Inferior parietal cortex (tissue), 1 donor: ENCODE data around the gene ELMO1.

ENCODE experiments used
- DNase-seq: peaks from one replicate; pipeline ENCODE4 v3.0.0-alpha.2; 2016; ENCODE audit errors: extremely low spot score

ELMO1 gene

GRCh38 chr7:37430640-37431039 is 18.0 kb downstream of the ELMO1 start:
- no peak for DNase-seq

GRCh38 chr7:37430171-37430570 is 18.5 kb downstream of the ELMO1 start:
- DNase-seq, result no peak

- DNase-seq, result no peak
Observed at GRCh38 chr7:37429435-37429791, 19.3 kb downstream of the ELMO1 start.

- DNase-seq, result no peak
Observed at GRCh38 chr7:37428681-37429434, 19.8 kb downstream of the ELMO1 start.

GRCh38 chr7:37427276-37427940 is 21.3 kb downstream of the ELMO1 start:
- no peak for DNase-seq

- no peak for DNase-seq
Observed at GRCh38 chr7:37425498-37425897, 23.2 kb downstream of the ELMO1 start.

GRCh38 chr7:37424995-37425394 is 23.7 kb downstream of the ELMO1 start:
- no peak for DNase-seq

GRCh38 chr7:37424521-37424920 is 24.1 kb downstream of the ELMO1 start:
- no peak for DNase-seq

DNA sequence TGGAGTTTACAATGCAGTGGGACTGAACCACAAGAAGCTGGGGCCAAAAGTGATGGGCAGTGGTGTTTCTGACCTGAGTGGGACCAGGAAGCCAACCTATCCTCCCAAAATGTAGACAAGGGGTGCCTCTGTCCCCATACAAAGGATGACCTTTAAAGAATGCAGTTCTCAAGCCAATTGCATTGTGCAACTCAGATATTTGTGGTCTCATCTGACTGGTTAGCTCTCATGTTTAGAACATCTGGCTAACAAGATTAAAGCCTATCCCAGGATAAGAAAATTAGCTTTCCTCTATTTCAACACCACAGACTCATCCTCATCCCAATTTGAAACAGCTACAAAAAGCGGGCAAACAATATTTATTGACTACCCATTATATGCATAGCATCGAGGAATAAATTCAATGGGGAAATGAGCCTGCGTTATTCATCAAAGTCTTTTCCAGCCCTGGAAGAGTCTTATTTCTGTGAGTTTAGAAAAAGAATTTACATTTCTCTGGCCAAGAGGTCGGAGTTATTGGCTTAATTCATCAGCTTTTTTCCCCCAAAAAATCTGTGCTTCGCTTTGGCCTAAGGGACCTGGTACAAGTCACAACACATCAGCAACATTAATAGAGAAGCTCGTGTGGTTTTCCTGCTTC is 26.7 kb downstream of the ELMO1 start:
- no peak for DNase-seq

DNA sequence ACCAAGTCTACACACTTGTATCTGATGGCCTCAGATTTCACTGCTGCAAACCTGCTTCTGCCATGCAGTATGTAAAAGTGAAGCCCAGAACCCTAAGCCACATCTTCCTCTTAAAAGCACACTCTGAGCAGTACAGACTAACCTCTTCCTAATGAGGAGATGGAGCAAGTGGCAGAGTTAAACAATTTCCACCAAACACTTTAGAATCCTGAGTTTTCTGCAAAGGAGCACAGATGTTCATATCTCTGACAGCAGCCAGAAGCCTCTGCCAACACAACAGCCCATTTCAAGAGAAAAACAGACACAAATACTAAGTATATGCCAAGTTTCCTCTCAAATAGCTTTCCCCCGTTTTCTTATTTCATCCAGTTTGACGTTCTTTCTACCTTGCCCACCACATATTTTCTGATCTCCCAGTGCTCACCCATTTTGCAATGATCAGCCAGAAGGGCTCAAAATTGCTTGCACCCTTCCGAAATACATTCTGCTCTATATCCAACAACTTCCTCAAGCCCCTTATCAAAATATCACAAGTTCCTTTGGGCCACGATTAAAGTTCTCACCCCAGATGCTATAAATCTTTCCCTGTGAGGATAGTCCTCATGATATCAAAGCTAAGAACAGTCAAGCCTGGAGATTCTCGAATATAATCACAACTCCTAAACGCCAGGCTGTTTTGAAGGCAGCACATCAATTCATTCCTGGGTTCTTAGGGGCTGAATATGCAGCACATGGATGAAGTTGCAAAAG is 27.5 kb downstream of the ELMO1 start:
- no peak for DNase-seq

- no peak for DNase-seq
Observed at GRCh38 chr7:37419496-37419895, 29.2 kb downstream of the ELMO1 start.

DNA sequence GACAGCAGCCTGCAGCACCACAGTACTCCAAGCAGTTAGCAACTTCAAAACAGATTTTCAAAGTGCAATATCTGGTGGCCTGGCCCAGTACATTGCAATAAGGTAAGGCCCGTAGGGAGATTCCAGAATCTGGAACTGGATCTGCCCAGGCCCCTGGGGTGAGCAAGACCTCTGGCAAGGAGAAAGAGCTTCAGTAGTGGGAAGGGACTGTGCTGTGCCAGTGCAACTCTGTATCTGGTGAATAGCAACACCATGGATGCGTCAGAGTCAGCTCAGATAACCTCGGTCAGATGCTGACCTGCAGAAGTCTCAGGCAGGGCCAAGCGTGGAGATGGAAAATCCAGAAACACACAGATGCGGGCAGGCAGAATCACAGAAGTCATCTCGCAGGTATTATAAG is 30.3 kb downstream of the ELMO1 start:
- DNase-seq, result no peak

DNA sequence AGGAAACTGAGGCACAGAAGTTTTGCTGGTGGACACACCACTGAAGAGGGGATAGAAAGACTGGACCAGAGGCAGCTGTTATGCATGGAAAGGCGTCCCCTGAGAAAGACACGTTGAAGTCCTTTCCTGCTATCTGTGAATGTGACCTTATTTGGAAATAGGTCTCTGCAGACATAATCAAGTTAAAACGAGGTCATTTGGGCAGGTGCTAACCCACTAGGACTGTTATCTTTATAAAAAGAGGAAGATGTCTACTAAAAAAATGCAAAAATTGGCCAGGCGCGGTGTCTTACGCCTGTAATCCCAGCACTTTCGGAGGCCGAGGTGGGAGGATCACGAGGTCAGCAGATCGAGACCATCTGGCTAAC is 31.6 kb downstream of the ELMO1 start:
- no peak for DNase-seq

- DNase-seq, result no peak
Observed at GRCh38 chr7:37416378-37417106, 32.1 kb downstream of the ELMO1 start.

DNA sequence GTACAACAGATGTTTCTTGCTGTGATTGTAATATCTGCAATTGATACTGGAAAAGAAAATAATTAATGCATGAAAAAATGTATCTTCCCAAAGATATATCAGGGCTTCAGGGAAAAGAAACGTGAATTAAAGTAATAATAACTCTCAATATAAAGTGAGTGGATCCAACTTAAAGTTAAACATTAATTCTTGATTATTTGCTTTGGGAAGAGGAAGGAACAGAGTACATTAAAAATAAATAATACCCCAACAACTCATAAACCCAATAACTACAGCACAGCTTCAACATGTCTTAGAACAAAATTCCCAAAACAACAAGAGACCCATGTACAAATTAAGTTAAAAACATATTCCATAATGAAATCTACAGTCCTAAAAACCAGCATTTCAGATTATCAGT is 33.0 kb downstream of the ELMO1 start:
- DNase-seq, result no peak

DNA sequence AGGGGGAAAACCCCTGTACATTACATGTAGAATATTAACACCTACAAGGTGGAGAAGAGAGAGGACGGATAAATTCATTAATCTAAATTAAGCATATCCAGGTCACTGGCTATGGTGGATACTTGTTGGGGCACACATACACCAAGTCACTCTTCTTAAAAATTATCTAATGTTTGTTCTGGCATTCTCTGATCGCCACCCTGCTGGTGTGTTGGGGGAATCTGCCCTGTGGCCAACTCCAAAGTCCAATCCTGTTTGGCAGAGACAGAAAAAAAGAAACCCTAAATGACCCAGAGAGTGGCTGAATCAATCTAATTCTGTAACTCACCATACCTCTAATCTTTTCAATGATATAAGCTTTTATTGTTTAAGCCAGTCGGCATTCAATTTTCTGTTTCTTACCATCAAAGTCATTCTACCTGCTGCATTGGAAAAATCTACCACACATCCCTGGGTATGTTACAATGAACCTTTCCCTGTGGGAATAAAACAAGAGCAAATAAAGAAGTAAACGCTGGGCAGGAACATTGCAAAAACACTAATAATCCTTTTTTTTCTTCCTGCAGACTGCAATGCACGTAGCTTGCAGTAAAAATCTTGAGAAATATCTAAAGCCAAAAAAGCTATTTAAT is 34.2 kb downstream of the ELMO1 start:
- no peak for DNase-seq

DNA sequence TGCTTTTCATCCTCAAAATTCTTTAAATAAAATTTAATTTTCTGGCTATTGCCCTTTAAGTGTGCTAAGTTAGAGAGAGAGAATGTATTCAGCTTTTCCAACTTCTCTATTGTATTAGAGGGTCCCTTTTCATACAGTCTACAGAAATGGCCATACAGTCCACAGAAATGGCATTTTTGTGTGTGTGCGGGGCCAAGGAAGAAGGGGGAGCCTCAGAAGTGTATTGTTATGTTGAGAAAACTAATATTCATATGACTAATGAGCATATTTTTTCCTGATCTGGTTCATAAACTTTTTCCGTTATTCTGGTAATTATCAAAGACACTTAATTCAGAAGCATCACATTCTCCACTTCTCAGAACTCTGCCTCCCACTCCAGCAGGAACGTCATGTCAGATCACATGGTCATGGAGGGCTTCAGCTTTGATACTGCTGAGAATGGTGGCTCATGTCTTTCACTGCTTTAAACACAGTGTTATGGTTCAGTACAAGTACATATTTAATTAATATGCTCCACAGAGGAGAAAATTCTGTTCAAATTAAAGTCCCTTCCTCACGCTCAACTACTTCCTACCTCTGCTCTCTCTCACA is 37.1 kb downstream of the ELMO1 start:
- no peak for DNase-seq

DNA sequence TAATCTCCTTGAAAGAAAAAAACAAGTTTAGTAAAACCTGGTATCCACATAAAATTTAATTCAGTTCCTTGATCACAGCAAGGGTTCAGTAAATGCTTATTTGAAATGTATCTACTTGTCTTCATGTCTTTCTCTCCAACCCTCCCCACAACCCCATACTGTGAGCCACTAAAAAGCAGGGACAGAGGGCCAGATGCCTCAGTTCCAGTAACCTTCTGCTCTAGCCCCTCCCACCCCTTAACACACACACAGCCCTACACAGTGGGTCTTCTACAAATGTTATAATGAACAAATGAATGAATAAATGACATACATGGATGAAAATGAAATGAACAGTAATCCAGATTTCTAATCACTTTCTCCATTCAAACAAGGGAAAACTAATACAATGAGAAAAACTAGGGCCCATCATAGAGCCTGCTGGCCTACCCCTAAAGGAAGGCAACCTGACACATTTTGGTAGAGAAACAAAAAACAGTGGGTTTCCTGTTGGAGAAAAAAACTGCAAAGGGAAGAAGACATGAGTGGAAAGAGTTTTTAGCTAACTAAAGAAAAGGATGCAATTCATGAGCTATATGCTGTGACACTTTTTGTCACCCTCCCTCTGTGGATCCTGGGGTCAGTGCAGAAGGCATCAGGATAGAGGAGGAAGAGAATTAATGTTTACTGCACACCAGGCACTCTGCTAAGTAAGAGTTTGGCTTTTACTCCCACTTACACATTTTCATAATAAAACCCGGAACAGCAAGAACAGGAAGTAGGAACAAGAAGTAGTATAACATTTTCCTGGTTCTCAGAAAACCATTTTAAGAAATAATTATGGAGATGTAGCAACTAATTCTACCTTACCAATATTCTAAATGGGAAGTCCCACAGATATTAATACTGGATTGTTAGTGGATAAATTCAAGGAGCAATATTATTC is 38.1 kb downstream of the ELMO1 start:
- DNase-seq, result no peak

GRCh38 chr7:37409461-37409860 is 39.2 kb downstream of the ELMO1 start:
- DNase-seq, result no peak
